Prostate gland (tissue), 2 donors: ENCODE data around the gene PBLD. TPM values are rescaled to one million over a fixed set of nuclear protein-coding genes. Genes with fewer than 3 reads are reported as not detected.

Experiments used
- DNase-seq: peaks from one replicate; pipeline ENCODE4 v3.0.0-alpha.2; 2019; ENCODE audit warnings: low spot score
- H3K27ac ChIP-seq, 2 donors: fragments of 200-600 bp; sonication (generic); 2 replicates each; pipeline ENCODE4 v1.5.1; 2017 to 2019
- H3K27me3 ChIP-seq: fragments of 200-600 bp; sonication (generic); replicated peaks from 2 replicates; pipeline ENCODE4 v1.5.1; 2019; ENCODE audit not compliant: insufficient read depth
- H3K36me3 ChIP-seq, 2 donors: fragments of 200-600 bp; sonication (generic); 1 replicate in 1 of 2; 2 replicates in 1 of 2; pipeline versions ENCODE4 v1.5.1 to v1.8.1; 2017 to 2019
- H3K4me1 ChIP-seq: fragments of 200-600 bp; sonication (generic); replicated peaks from 2 replicates; pipeline ENCODE4 v1.5.1; 2019
- H3K4me3 ChIP-seq, 2 donors: fragments of 200-600 bp; sonication (generic); 2 replicates each; pipeline ENCODE4 v1.5.1; 2017 to 2019
- H3K9me3 ChIP-seq: fragments of 200-600 bp; sonication (generic); 2 replicates; pipeline ENCODE4 v1.5.1; 2017
- CTCF ChIP-seq, 4 experiments: fragments of 200-600 bp in 2 of 4; fragments of 450-650 bp in 2 of 4; sonication (generic) in 2 of 4; IDR thresholded peaks; 1 replicate in 3 of 4; 2 replicates in 1 of 4; pipeline ENCODE4 v1.5.1; 2016 to 2019; ENCODE audit warnings: antibody characterized with exemption in 4 of 4, mild to moderate bottlenecking in 2 of 4, moderate library complexity in 2 of 4
- POLR2A ChIP-seq: fragments of 450-650 bp; IDR thresholded peaks from one replicate; pipeline ENCODE4 v1.6.1; 2016; ENCODE audit warnings: antibody characterized with exemption, mild to moderate bottlenecking
- POLR2AphosphoS5 ChIP-seq: sonication (generic); formaldehyde crosslinking; IDR thresholded peaks from one replicate; pipeline ENCODE4 v1.6.1; 2017; ENCODE audit warnings: antibody characterized with exemption
- WGBS: methylation state at CpG from one replicate; pipeline ENCODE4 v1.1.5; 2018; 5-methylcytosine and 5-hydroxymethylcytosine counted together
- intact Hi-C: fragments of 100-400 bp; cut with DNase I; formaldehyde crosslinking; loops from one replicate; pipeline ENCODE4 v1.14.2; 2022
- total RNA-seq, 2 donors: library from RNA; depleted of rRNA; stranded (reverse); fragments of >200 nt; gene quantifications; one replicate each; pipeline ENCODE4 v1.1.0, GENCODE V29; 2016

PBLD gene
- total RNA-seq, 2 donors from 2014 or later: 8.6 to 8.7 TPM

GRCh38 chr10:68334672-68335467, 2.1 kb upstream of the PBLD start:
- Histone ChIP-seq H3K4me3 (peak overlapping the region; percentile 66 to 90), H3K4me1 (peaks cover 5% of the 10 kb centered on the region), H3K27me3 (no peaks in the 10 kb centered on the region), H3K36me3 (peaks cover 5 to 6% of the 10 kb centered on the region in 2 donors), H3K9me3 (no peaks in the 10 kb centered on the region), H3K27ac (no peak overlapping the region)
- DNase-seq: no peak
- TF ChIP-seq POLR2A (no peak), CTCF (IDR thresholded peaks at IDR 0.05) (no peak), POLR2AphosphoS5 (no peak)
- intact Hi-C loops: loop anchor here (10.0 kb wide), 2 partner anchors 260 to 450 kb away; partner anchors contain the start of genes HERC4 and SIRT1
- 2% methylated on average over 8 of the region's 8 CpGs for WGBS

- no peaks in the 10 kb centered on the region for H3K9me3 ChIP-seq
- under 1% methylated on average over 10 of the region's 10 CpGs for WGBS
- H3K27ac ChIP-seq: peak overlapping the region; percentile 94 to 98
- H3K36me3 ChIP-seq: no peaks in the 10 kb centered on the region
- DNase-seq: no peak
- H3K4me3 ChIP-seq: peak overlapping the region; percentile 66 to 90
- TF ChIP-seq POLR2AphosphoS5: no peak
- TF ChIP-seq CTCF (IDR thresholded peaks at IDR 0.05): no peak
- TF ChIP-seq POLR2A: no peak
- intact Hi-C loops: loop anchor here (10.0 kb wide), 2 partner anchors 259 to 449 kb away; partner anchors contain the start of genes HERC4 and SIRT1
- H3K4me1 ChIP-seq: peaks cover 5% of the 10 kb centered on the region
- no peaks in the 10 kb centered on the region for H3K27me3 ChIP-seq
Observed at GRCh38 chr10:68333440-68334431, 1.0 kb upstream of the PBLD start.

GRCh38 chr10:68333058-68333395, 299 bp upstream of the PBLD start:
- under 1% methylated on average over 10 of the region's 10 CpGs for WGBS
- no peaks in the 10 kb centered on the region for H3K9me3 ChIP-seq
- no peaks in the 10 kb centered on the region for H3K27me3 ChIP-seq
- H3K36me3 ChIP-seq: no peaks in the 10 kb centered on the region
- no peak for DNase-seq
- peak overlapping the region; percentile 94 to 98 for H3K27ac ChIP-seq
- peak overlapping the region; percentile 66 to 90 for H3K4me3 ChIP-seq
- intact Hi-C loops: loop anchor here (10.0 kb wide), 2 partner anchors 258 to 448 kb away; partner anchors contain the start of genes HERC4 and SIRT1
- peaks cover 8% of the 10 kb centered on the region for H3K4me1 ChIP-seq
- TF ChIP-seq POLR2A (no peak), POLR2AphosphoS5 (no peak), CTCF (IDR thresholded peaks at IDR 0.05) (no peak)

- under 1% methylated on average over 73 of the region's 73 CpGs for WGBS
- TF ChIP-seq POLR2AphosphoS5 (peak; percentile 98), CTCF (IDR thresholded peaks at IDR 0.05) (peak in 1 of 4 experiments; percentile 20), POLR2A (peak; percentile 100)
- Histone ChIP-seq H3K4me1 (peaks cover 9% of the 10 kb centered on the region), H3K9me3 (no peaks in the 10 kb centered on the region), H3K27ac (peak within 1 kb of the TSS; percentile 94 to 98), H3K27me3 (no peaks in the 10 kb centered on the region), H3K4me3 (peak within 1 kb of the TSS; percentile 66 to 90), H3K36me3 (no peaks in the 10 kb centered on the region)
- peak; percentile 98 for DNase-seq
- intact Hi-C loops: loop anchor here (10.0 kb wide), 2 partner anchors 257 to 447 kb away; partner anchors contain the start of genes HERC4 and SIRT1
Observed at GRCh38 chr10:68331455-68332258, 1.1 kb downstream of the PBLD start, which contains the start of gene HNRNPH3. Gene HNRNPH3, plus strand, starts transcription at chr10:68332064. Its CDS starts 5,158 bp downstream, at chr10:68337222.
